NCI-H2171 (cell line): ENCODE measurements around the gene SMC5.
"Not testable (repeated sequence)": the region's sequence is repeated elsewhere in the genome, so short reads cannot be mapped to it uniquely, and the experiment has no call there.

ENCODE experiments used
- DNase-seq: peaks from one replicate; lab custom pipeline; 2025; lab: John Stamatoyannopoulos, UW

Gene SMC5

DNA sequence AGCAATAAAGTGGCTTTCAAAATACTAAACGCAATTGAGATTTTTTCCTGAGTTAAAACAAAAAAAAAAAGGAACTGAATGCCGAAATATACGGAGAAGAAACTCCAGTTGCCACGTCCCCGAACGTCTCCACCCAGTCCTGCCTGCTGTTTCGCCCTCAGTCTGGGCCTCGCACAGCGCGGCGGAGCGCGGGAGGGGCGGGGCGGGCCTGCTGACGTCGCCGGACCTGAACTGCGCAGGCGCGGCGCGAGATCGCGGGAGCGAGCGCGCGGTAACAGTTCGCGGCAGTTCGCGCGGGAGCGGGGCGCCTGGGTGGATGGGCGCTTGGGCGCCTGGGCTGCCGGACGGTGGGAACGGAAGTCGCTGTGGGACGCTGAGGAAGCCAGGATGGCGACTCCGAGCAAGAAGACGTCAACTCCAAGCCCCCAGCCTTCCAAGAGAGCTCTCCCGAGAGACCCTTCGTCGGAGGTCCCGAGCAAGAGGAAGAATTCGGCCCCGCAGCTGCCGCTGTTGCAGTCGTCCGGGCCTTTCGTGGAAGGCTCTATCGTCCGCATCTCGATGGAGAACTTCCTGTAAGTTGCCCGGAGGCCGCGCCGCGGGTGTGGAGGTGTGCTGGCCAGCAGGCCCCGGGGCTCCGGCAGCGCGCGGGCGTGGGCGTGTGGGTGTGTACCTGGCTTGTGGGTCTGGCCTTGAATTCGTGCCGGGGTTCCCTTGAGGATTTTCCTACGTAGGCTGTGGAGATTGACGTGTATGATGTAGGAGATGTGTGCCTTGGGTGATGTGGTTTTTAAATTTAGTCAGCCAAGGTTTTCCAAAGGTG lies at the start of gene SMC5:
SMC5 (plus strand) TSS at position 287 of the 820 bp plus-strand sequence; CDS start at position 388, 101 bp downstream.
- DNase-seq = peak; percentile 87

DNA sequence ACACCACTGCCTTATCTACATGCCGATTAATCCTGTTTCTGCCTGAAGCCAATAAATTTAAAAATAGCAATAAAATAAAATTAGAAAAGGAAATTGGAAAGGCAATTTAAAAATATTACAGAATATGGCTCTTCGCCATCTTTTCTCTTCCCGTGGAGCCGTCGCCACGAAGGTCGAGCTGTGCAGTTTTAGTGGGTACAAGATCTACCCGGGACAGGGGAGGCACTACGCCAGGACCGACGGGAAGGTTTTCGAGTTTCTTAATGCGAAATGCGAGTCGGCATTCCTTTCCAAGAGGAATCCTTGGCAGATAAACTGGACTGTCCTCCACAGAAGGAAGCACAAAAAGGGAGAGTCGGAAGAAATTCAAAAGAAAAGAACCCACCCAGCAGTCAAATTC lies 41.7 kb upstream of the SMC5 start:
- DNase-seq = no peak

DNA sequence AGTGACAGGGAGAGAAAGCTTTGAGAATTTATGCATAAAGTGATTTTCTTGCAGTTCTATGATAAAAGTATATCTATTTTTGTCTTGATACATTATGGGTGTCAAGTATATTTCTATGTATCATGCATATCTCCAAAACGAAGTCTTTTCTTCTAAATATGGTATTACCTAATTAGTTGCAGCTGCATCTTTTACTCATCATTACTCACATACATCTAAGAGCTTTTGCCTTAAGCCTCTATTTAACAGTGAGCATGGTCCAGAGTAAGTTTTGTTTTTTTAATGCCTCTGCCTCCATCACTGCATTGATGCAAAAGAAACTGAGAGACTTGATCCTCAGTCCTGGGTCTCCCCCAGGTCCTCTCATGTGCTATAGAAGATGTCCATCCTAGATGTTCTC lies 40.0 kb upstream of the SMC5 start:
- DNase-seq = no peak

DNA sequence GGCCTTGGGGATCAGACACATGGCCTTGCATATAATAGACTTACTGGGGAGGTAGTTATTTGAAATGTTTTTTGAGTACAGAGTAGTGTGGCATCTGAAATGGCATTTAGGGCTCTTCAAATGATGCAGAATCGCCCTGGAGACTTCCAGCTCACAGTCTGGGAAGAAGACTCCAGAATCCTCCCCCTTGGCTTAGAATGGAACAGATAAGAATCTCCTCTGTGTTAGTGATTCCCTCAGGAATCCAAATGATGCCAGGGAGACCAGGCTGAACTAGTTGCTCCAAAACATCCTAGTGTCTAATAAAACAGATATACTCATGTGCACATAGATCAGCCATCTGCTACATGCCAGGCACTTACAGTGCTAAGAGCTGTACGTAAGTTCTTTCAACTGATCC lies 38.6 kb upstream of the SMC5 start:
- DNase-seq = peak; percentile 28

DNA sequence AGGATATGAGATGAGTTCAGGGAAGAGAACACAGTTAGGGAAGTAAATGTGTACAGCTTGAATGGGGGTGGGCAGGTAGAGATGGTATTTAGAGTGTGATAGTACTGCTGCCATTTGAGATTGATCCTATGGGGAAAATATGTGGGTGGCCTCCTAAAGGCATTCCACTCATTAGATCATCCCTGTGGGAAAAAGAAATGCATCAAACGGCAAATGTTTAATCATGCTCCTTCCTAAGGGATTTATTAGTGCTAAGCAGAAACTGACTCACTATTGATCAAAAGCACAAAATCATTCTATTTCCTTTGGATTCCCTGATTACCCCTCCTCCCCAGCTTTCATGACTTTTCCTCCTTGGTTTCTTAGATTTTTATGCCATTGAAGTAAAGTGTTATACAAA lies 36.4 kb upstream of the SMC5 start:
- DNase-seq = no peak

DNA sequence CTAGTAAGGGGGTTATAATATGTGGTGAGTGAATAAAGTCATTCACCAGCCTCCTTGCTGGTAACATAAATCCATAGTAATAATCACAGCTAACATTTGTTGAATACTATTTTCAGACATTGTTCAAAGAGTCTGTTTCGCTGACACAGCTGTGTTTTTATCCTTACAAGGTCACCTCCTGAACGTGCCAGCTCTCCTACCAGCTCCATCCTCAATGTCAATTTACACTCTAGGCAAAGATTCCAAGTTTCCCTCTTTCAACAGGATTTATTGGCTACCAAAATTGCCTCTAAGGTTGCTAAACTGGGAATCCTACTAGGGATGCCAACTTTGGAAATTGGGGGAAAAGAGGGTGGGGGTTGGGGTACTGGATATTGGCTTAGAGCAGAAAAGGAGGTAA lies 30.7 kb upstream of the SMC5 start:
- no peak for DNase-seq

DNA sequence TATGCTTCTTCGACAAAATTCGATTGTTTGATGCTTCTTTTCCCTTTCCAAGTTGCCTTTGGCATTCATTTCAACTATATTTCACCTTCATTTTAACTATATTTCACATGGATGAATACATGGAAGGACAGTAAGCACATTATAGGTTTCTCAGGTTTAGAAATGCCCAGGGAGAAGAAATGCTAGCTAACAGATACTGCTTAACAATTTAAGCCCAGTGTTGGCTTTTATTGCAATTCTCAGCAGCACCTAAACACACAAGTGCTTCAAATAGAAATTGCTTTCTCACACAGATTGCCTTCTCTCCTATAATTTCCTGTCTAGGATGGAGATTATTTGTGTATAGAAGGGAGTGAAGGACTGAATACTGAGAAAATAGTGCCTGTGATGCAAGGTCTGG lies 30.2 kb upstream of the SMC5 start:
- no peak for DNase-seq

DNA sequence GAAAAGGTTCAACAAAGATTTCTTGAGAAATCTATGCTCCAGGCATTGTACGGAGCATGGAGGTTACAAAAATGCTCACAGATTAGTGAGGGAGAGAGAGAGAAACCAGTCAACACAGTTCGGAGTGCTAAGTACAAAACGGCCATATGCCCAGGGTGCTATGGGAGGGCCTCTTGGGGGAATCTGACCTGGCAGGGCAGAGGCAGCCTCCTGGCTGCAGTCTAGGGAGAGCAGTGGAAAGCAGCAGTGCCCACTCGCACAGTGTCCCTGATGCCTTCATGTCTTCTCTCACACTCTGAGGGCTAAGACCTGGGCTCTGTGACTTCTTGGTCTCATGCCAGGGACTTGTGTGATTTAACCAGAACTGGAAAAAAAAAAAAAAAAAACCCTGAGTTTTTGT lies 29.8 kb upstream of the SMC5 start:
- DNase-seq = peak; percentile 24

DNA sequence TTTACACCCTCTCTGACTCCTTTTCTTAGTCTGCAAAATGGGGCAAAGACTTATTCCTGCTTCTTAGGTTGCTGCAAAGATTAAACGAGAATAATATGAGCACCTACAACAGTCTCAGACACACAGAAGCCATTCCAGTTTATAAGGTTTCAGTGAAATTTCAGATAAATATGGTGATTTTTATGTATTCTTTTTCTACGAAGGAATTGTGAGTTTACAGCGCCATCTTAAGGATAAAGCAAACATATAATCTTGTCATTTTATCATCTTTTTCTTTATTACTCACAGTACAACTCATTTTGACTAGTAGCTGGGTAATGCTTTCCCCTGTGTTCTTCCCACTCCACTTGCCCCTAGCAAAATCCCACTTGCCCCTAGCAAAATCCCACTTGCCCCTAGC lies 29.2 kb upstream of the SMC5 start:
- DNase-seq = peak; percentile 16

DNA sequence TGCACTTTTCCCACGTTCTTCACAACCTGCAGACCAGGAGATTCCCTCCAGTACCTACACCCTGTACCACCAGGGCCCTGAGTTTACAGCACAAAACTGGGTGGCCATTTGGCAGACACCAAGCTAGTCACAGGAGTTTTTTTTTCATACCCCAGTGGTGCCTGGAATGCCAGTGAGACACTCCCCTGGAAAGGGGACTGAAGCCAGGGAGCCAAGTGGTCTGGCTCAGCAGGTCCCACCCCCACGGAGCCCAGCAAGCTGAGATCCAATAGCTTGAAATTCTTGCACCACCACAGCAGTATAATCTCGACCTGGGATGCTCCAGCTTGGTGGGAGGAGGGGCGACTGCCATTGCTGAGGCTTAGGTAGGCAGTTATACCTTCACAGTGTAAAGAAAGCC lies 26.3 kb upstream of the SMC5 start:
- DNase-seq = no peak

DNA sequence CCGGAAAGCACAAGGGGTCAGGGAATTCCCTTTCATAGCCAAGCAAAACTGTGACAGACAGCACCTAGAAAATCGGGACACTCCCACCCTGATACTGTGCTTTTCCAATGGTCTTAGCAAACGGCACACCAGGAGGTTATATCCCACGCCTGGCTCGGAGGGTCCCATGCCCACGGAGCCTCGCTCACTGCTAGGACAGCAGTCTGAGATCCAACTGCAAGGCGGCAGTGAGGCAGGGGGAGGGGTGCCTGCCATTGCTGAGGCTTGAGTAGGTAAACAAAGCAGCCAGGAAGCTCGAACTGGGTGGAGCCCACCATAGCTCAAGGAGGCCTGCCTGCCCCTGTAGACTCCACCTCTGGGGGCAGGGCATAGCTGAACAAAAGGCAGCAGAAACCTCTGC lies 24.6 kb upstream of the SMC5 start:
- not testable (repeated sequence) for DNase-seq

DNA sequence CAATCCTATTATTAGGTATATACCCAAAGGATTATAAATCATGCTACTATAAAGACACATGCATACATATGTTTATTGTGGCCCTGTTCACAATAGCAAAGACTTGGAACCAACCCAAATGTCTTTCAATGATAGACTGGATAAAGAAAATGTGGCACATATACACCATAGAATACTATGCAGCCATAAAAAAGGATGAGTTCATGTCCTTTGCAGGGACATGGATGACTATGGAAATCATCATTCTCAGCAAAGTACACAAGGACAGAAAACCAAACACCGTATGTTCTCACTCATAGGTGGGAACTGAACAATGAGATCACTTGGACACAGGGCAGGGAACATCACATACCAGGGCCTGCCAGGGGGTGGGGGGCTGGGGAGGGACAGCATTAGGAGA lies 12.8 kb upstream of the SMC5 start:
- not testable (repeated sequence) for DNase-seq

DNA sequence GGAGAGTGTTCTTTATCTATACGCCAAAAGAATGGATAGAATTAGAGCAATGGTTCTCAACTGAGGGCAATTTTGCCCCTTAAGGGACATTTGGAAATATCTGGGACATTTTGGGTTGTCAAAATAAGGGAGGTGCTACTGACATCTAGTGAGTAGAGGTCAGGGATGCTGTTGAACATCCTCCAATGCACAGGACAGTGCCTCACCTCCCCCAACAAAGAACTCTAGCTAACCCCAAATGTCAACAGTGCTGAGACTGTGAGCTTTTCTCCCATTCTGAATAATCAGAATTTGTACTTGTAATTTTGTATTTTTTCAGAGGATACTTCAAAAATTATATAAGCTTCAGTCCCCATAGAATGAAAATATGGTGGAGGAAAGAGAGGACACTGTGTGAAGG lies 8.6 kb upstream of the SMC5 start:
- no peak for DNase-seq

DNA sequence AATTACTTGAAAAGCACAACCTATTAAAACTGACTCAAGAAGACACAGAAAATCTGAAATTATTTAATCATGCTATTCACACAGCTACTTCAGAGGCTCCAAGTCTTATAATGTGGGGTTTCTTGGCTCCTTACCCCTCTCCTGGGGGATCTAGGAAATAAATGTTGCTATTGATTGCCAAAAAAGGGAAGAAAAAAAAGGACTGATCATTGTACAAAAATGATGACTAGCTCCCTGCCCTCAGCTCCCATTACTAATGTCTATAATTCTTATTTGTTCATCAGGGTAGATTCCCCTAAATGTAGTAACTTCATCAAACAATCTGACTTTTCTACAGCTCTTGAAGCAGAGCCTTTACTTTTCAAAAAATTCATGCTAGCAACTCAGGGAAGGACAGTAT lies 3.3 kb upstream of the SMC5 start:
- DNase-seq = no peak

DNA sequence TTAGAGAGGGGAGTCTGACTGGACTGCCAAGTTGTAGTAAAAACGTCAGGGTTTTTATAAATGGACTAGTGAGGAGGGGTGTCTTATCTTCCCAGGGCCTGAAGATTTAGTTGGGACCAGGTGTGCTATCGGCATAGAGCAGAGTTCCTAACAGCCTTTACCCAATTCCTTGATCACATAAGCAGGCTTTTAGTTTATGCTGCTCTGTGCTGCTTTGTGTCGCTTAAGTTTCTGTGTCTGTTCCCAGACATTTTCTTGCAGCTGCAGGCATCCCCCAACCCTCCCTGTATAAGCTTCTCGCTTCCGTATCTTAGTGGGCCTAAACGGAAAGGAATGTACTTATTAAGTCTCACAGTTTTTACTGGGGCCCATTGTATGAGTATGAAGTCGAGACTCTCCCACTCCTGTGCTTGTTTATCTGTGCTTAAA lies 2.6 kb upstream of the SMC5 start:
- DNase-seq = no peak

DNA sequence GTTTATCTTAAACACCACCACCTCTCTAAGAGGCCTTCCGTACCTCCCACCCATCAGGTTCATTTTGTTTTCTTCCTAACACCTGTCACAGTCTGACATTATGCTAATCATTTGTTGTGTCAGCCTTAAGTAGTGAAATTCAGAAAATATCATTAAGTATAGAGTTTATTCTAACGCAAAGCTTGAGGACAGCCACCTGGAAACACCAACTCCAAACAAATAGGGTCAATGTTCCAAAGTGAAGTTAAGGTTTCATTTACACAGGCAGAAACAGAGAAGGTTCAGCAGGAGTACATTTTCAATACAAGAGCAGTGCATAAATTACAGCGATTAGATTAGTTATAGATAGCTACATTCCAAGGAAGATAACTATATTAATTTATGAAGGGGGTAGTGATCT lies 1.3 kb upstream of the SMC5 start:
- DNase-seq = no peak

DNA sequence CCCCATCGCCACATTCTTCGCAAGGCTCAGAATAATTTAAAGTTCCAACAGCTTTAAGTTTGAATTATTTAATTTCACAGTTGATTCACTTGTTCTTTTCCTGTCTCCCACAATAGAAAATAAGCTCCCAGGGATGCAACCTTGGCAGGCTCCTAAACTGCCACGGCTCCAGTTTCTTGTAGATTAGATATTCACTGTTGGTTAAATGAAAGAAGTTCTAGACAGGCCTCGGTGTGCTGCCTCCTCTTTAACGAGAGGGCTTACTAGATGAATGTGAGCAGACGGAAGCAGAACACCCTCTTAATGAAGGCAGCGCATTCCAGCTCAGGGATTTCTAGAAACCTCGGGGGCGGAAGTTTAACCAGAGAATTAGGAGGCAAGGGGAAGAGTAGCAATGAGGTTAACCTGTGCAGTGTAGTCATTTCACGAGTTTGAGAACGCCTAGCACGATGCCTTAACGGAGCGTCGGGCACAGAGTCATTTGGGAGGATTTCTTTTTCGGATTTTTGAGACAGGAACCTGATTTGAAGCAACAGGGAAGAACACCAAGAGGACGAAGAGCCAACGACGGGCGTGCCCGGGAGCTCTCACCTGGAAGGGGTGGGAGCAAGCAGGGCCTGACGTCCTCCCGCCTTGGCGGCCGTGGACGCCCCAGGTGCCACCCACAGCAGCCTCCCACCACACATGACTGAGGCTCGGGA lies 637 bp upstream of the SMC5 start:
- DNase-seq = peak; percentile 52

DNA sequence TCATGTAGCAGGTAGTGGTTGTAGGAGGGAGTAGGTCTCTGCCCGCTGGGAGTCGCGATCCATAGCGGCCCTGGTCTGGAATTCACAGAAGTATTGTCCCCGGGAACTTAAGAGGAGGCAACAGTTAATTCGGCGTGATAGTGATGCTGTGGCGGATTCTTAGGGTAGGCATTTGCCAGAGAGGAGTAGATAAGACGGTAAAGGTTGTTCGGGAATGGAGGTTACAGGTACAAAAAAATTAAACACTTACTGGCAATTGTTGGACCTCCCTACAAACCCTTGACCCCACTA lies 679 bp downstream of the SMC5 start:
- DNase-seq = no peak

DNA sequence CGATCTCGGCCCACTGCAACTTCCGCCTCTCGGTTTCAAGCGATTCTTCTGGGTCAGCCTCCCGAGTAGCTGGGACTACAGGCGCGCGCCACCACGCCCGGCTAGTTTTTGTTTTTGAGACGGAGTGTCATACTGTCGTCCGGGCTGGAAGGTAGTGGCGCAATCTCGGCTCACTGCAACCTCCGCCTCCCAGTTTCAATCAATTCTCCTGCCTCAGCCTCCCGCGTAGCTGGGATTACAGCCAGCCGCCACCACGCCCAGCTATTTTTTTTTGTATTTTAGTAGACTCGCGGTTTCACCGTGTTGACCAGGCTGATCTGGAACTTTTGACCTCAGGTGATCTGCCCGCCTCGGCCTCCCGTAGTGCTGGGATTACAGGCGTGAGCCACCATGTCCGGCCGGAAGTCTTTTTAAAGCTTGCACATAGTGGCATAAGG lies 1.2 kb downstream of the SMC5 start:
- no peak for DNase-seq

DNA sequence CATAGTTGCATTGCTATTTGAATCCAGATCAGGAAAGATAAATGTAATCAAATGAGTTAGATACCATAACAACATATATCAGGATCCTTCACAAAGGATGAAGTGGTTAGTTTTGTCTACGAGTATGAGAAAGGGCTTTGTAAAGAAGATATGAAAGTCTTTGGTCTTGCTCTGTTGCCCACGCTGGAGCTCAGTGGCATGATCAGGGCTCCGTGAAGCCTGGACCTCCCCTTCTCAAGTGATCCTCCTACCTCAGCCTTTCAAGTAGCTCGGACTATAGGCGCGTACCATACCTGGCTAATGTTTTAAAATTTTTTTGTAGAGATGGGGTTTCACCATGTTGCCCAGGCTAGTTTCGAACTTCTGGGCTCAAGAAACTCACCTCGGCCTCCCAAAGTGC lies 1.8 kb downstream of the SMC5 start:
- no peak for DNase-seq

DNA sequence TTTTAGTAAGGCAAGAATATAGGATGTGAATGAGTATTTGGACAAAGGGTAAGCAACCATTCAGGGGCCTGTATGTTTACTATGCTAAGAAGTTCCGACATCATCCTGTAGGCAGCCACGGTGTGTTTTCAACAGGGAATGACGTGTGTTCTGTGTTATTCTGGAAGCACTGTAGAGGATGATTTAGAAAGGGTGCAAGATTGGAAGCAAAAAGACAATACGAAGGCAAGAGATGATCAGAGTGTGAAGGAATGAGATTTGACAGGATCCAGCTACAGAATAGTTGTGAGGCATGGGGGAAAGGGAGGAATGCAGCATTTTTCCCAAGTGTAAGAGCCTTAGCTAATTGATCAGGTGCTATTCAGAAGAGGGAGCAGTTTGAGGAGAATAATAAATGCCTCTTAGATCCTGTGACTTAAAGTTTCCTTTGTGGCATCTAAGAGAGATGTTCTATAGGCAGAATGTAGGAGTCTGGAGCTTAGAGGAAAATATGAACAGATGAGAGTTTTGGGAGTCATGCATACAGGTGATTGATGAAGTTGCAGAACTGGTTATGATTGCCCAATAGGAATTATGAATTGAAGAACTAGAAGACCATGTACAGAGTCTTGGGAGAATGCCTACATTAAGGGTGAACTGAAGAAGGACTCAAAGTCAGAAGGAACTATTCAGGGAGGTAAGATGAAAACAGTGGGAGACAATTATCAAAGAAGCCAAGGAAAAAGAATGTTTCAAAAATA lies 2.5 kb downstream of the SMC5 start:
- no peak for DNase-seq

DNA sequence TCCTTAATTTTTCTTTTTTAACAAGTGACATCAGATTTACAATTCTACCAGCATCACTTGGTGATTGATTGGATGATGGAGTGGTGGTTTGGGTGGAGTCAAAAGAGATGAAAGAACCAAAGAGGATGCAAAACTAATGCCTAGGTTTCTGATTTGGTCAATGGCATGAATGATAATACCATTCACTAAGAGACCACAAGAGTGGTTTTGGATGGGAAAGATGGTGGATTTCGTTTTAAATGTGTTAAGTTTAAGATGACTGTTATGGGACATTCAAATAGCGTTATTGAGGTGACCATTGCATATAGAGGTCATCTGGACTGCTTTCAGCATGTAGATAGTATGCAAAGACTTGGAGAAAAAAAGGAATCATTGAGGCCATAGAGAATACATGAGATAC lies 3.6 kb downstream of the SMC5 start:
- no peak for DNase-seq

DNA sequence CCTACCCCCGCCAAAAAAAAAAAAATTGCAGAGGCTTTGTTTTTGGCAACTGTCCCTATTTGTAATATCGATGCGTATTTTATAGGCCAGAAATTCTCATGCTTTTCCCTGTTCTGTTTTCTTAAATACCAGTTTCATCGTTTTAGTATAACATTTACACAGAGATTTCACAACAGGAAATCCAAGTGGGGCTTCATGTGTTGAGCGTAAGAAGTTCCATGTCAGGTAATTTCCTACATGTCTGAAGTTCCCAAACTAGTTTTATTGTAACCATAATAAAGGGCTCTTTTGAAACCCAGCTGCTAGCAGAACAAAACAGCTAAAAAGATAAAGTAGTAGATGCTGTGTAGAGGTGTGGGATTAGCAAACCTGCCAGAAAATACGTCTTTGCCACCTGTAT lies 4.2 kb downstream of the SMC5 start:
- DNase-seq = no peak
